Immature natural killer cell (primary cell): Measurements from ENCODE around the gene SLC45A2. TPM values are rescaled to one million over a fixed set of nuclear protein-coding genes. Genes with fewer than 3 reads are reported as not detected.
"Not testable (repeated sequence)": the region's sequence is repeated elsewhere in the genome, so short reads cannot be mapped to it uniquely, and the experiment has no call there.

Source experiments
- DNase-seq, 3 donors: peaks; one replicate each; pipeline ENCODE4 v3.0.0; 2022; ENCODE audit warnings: mixed read lengths in 1 of 3
- H3K27ac Mint-ChIP-seq, 6 donors: one replicate each; pipeline ENCODE4 v1.8.0; 2020; ENCODE audit warnings: mixed read lengths in 6 of 6, mild to moderate bottlenecking in 5 of 6, inconsistent platforms in 4 of 6, moderate library complexity in 3 of 6
- H3K27me3 Mint-ChIP-seq, 3 donors: one replicate each; pipeline ENCODE4 v1.8.0; 2020 to 2021; ENCODE audit warnings: low read depth in 3 of 3, mild to moderate bottlenecking in 3 of 3, mixed read lengths in 3 of 3, moderate library complexity in 3 of 3, inconsistent platforms in 1 of 3
- H3K36me3 Mint-ChIP-seq, 3 donors: one replicate each; pipeline ENCODE4 v1.8.0; 2020; ENCODE audit warnings: mixed read lengths in 3 of 3, inconsistent platforms in 2 of 3, mild to moderate bottlenecking in 2 of 3
- H3K4me1 Mint-ChIP-seq, 2 donors: one replicate each; pipeline ENCODE4 v1.8.0; 2020; ENCODE audit warnings: inconsistent platforms in 2 of 2, mild to moderate bottlenecking in 2 of 2, mixed read lengths in 2 of 2, moderate library complexity in 1 of 2
- H3K4me3 Mint-ChIP-seq, 5 donors: one replicate each; pipeline ENCODE4 v1.8.0; 2020; ENCODE audit warnings: mild to moderate bottlenecking in 5 of 5, mixed read lengths in 5 of 5, inconsistent platforms in 3 of 5, moderate library complexity in 3 of 5
- H3K9me3 Mint-ChIP-seq, 6 donors: one replicate each; pipeline ENCODE4 v1.8.0; 2020; ENCODE audit warnings: mild to moderate bottlenecking in 6 of 6, mixed read lengths in 6 of 6, inconsistent platforms in 4 of 6, moderate library complexity in 3 of 6
- polyA plus RNA-seq, 3 donors: library from polyadenylated mRNA; unstranded; fragments of 300-500 nt; fragmentation: Illumina TruSeq; gene quantifications; one replicate each; pipeline ENCODE4 v1.2.3, GENCODE V29; 2021

The SLC45A2 gene
- polyA plus RNA-seq = not detected

GRCh38 chr5:33984671-33985124, at the start of gene SLC45A2:
Gene SLC45A2, minus strand, starts transcription at chr5:33984693. Its CDS starts 110 bp downstream, at chr5:33984583.
- Mint-ChIP-seq H3K27ac (no peak within 1 kb of the TSS), H3K4me3 (no peak within 1 kb of the TSS), H3K4me1 (no peaks in the 10 kb centered on the region), H3K36me3 (peaks cover 10 to 21% (median 10%) of the 10 kb centered on the region in 3 donors), H3K27me3 (peaks cover 0 to 2% (median 2%) of the 10 kb centered on the region in 3 donors), H3K9me3 (no peaks in the 10 kb centered on the region)
- DNase-seq = no peak

DNA sequence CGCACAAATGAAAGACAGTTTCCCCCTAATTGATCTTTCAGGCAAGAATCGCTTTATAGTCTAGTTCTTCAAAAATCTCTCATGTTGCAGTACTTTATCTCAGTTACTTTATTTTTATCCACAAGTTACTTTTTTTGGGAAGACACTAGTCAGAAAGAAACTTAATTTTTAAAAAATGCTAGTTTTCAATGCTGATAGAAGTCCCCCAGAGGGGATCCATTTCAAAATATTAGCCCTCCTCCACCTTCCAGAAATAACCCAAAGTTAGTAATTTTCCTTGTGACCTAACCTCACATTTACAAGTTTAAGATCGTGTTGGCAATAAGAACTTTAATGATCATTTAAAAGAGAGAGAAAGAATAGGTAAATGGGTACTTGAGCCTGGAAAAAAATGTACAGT, 47.5 kb upstream of the SLC45A2 start:
- peaks cover 5 to 6% of the 10 kb centered on the region in 2 donors for H3K4me1 Mint-ChIP-seq
- no peaks in the 10 kb centered on the region for H3K9me3 Mint-ChIP-seq
- no peak for DNase-seq
- H3K27me3 Mint-ChIP-seq = no peaks in the 10 kb centered on the region
- peak overlapping the region in 2 of 6 donors; percentile 31 to 42 for H3K27ac Mint-ChIP-seq
- H3K4me3 Mint-ChIP-seq = no peak overlapping the region
- H3K36me3 Mint-ChIP-seq = peaks cover 21 to 50% (median 39%) of the 10 kb centered on the region in 3 donors

DNA sequence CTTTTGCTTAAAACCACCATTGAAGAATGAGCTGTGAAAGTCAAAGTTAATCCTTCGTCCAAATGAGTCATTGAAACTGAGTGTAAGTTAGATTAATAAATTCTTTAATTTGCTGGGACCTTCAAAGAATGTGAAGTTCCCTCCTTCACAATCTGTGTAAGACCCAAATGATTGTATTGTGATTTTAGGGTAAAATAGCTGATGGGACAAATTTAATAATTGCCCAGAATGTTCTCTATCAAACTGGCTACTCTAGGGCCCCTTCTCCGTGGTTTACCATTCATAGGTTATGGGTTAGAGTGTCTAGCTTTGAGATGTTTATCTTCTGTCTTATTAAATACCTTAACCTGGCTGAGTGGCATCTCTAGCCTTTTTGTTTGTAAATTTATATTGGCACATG, 46.6 kb upstream of the SLC45A2 start:
- Mint-ChIP-seq H3K27ac (peak overlapping the region in 1 of 6 donors; percentile 17), H3K9me3 (no peaks in the 10 kb centered on the region), H3K4me1 (peaks cover 5 to 6% of the 10 kb centered on the region in 2 donors), H3K4me3 (no peak overlapping the region), H3K27me3 (no peaks in the 10 kb centered on the region), H3K36me3 (peaks cover 23 to 51% (median 47%) of the 10 kb centered on the region in 3 donors)
- DNase-seq = no peak

GRCh38 chr5:34030585-34030984, 46.1 kb upstream of the SLC45A2 start:
- H3K9me3 Mint-ChIP-seq, DNase-seq, H3K4me1 Mint-ChIP-seq, H3K4me3 Mint-ChIP-seq, H3K27me3 Mint-ChIP-seq: not testable (repeated sequence)
- Mint-ChIP-seq H3K36me3 (peaks cover 28 to 52% (median 52%) of the 10 kb centered on the region in 3 donors), H3K27ac (peak overlapping the region in 1 of 6 donors; percentile 17)

- peak overlapping the region in 1 of 6 donors; percentile 17 for H3K27ac Mint-ChIP-seq
- no peaks in the 10 kb centered on the region for H3K9me3 Mint-ChIP-seq
- H3K27me3 Mint-ChIP-seq = no peaks in the 10 kb centered on the region
Measured at GRCh38 chr5:34030048-34030447, 45.6 kb upstream of the SLC45A2 start.

DNA sequence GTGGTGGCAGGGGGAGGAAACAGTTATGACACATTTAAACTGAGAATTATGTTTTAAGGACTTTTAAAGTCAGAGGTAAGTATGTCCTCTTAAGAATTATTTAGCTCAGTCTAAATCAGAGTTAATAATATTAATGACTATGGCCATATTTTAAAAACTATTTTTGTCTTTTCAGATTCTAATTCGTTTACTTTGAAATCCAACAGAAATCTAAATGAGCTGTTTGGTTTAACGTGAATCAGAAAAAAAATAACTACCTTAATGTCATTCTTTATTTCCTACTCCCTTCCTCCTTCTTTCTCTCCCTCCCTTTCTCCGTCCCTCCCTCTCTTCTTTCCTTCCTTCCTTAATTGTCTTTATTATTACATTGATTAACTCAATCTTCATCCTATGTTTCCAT, 43.9 kb upstream of the SLC45A2 start:
- Mint-ChIP-seq H3K4me1 (peaks cover under 1 to 8% of the 10 kb centered on the region in 2 donors), H3K4me3 (no peak overlapping the region), H3K27ac (no peak overlapping the region), H3K27me3 (no peaks in the 10 kb centered on the region), H3K9me3 (no peaks in the 10 kb centered on the region), H3K36me3 (peaks cover 23 to 41% (median 40%) of the 10 kb centered on the region in 3 donors)
- DNase-seq = no peak

More at GRCh38 chr5:34030048-34030447, 45.6 kb upstream of the SLC45A2 start:
- Mint-ChIP-seq H3K4me1 (peaks cover 5 to 6% of the 10 kb centered on the region in 2 donors), H3K36me3 (peaks cover 28 to 53% (median 51%) of the 10 kb centered on the region in 3 donors), H3K4me3 (no peak overlapping the region)
- DNase-seq = no peak

DNA sequence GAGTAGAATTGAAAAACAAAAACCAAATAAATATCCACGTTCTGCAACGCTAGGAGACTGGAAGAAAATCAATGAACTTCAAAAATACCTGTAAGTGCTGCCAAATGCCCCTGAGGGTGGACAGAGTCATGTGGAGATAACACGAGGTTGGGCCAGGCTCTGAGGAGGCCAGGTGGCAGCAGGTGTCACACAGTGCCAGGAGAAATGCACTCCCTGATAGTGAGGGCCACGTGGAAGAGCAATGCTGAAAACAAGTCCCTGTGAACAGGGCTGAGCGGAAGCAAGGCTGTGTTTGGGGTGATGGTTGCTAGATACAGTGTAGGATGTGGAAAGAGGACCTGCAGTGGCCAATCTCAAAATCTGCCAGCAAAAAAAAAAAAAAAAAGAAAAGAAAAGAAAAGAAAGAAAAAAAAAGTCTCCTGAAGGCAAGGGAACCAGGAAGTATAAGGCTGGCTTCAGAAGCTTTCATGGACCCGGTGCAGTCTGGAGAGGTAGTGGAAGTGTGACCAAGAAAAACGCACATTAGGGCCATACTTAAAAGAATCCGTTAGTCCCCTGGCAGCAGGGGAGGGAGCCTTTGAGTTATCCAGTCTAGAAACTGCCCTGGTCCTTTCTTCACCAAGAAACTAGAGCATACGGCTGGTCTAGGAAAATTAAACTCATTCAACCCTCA, 41.7 kb upstream of the SLC45A2 start:
- H3K4me3 Mint-ChIP-seq = no peak overlapping the region
- no peak for DNase-seq
- H3K27ac Mint-ChIP-seq = peak overlapping the region in 1 of 6 donors; percentile 51
- peaks cover 0 to under 1% (median 0%) of the 10 kb centered on the region in 3 donors for H3K27me3 Mint-ChIP-seq
- H3K4me1 Mint-ChIP-seq = peaks cover 17 to 19% of the 10 kb centered on the region in 2 donors
- peaks cover 19 to 35% (median 34%) of the 10 kb centered on the region in 3 donors for H3K36me3 Mint-ChIP-seq
- no peaks in the 10 kb centered on the region for H3K9me3 Mint-ChIP-seq

DNA sequence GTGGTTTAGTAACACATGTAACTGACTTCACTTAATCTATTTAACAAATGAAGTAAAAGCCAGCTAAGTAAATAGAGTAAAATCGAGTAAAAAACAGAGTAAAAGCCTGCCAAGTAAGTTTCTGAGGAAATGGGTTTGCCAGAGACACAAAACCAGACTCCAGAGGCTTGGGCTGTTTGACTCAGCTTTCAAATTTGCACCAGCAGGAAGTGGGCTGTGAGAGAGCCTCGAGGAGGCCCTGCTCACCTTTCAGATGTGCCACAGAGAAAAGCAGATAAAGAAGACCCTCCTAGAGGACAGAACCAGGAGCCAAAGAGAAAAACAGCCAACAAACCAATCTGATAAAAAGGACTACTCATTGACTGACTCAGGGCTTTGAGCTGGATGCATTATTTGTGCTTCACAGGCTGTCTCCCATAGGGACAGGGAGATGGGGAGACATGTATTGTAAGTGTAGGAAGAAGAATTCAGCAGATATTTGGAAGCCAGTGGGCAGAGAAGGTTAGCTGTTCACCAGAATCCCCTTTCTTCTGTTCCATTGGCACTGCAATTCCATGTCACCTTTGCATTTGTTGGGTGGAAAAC, 37.7 kb upstream of the SLC45A2 start:
- Mint-ChIP-seq H3K36me3 (peaks cover 15 to 44% (median 39%) of the 10 kb centered on the region in 3 donors), H3K9me3 (no peaks in the 10 kb centered on the region), H3K4me1 (peaks cover 21 to 24% of the 10 kb centered on the region in 2 donors), H3K27me3 (peaks cover 0 to 2% (median 0%) of the 10 kb centered on the region in 3 donors), H3K27ac (peak overlapping the region; percentile 57 to 92 (median 84)), H3K4me3 (peak overlapping the region in 4 of 5 donors; percentile 2 to 56 (median 15))
- DNase-seq = peak in 1 of 3 donors; percentile 28

DNA sequence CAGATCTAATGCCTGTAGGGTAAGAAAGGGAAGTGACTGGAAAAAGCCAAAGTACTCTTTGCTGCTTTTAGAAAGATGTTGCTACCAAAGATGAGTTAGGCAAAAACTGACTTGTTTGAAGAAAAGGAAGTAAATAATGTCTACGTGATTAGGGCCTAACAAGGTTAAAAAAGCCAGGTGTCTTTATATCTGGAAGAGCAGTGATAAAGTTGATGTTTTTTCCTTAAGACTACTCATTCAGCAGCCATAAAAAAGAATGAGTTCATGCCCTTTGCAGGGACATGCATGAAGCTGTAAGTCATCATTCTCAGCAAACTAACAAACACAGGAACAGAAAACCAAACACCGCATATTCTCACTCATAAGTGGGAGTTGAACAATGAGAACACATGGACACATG, 36.8 kb upstream of the SLC45A2 start:
- Mint-ChIP-seq H3K27ac (peak overlapping the region; percentile 57 to 92 (median 84)), H3K4me1 (peaks cover 21 to 24% of the 10 kb centered on the region in 2 donors), H3K4me3 (no peak overlapping the region), H3K27me3 (peaks cover 0 to 2% (median 0%) of the 10 kb centered on the region in 3 donors), H3K36me3 (peaks cover 14 to 49% (median 35%) of the 10 kb centered on the region in 3 donors), H3K9me3 (no peaks in the 10 kb centered on the region)
- no peak for DNase-seq

GRCh38 chr5:34020726-34021125, 36.2 kb upstream of the SLC45A2 start:
- no peak for DNase-seq
- Mint-ChIP-seq H3K27ac (no peak overlapping the region), H3K36me3 (peaks cover 8 to 43% (median 29%) of the 10 kb centered on the region in 3 donors), H3K4me3 (no peak overlapping the region), H3K27me3 (peaks cover 0 to 2% (median 0%) of the 10 kb centered on the region in 3 donors), H3K4me1 (peaks cover 21 to 24% of the 10 kb centered on the region in 2 donors), H3K9me3 (no peaks in the 10 kb centered on the region)

- H3K9me3 Mint-ChIP-seq = no peaks in the 10 kb centered on the region
- H3K4me3 Mint-ChIP-seq = no peak overlapping the region
- peaks cover 0 to 2% (median 0%) of the 10 kb centered on the region in 3 donors for H3K27me3 Mint-ChIP-seq
- peaks cover 8 to 34% (median 21%) of the 10 kb centered on the region in 3 donors for H3K36me3 Mint-ChIP-seq
- DNase-seq = no peak
- H3K27ac Mint-ChIP-seq = no peak overlapping the region
- peaks cover 14 to 15% of the 10 kb centered on the region in 2 donors for H3K4me1 Mint-ChIP-seq
Measured at GRCh38 chr5:34017254-34017653, 32.8 kb upstream of the SLC45A2 start.

DNA sequence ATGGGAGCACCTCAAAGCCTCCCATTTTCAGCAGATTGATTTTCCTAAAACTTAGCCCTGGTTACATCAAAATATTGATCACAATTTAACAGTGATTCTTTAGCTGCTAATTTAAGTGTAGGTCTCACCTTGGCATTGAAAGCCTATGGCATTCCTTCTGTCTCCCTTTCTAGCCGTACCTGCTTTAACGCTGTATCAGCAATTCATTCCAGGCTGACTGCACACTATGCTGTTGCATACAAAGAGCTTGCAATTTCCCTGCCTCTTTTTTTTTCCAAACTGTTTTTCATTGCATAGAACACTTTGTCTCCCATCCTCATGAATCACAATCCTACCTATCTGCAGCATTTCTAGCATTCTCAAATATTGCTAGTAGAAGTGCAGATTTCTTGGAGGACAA, 32.3 kb upstream of the SLC45A2 start:
- H3K36me3 Mint-ChIP-seq = peaks cover 8 to 33% (median 19%) of the 10 kb centered on the region in 3 donors
- H3K4me1 Mint-ChIP-seq = peaks cover 9 to 10% of the 10 kb centered on the region in 2 donors
- H3K9me3 Mint-ChIP-seq = no peaks in the 10 kb centered on the region
- DNase-seq = no peak
- no peak overlapping the region for H3K27ac Mint-ChIP-seq
- peaks cover 0 to 2% (median 0%) of the 10 kb centered on the region in 3 donors for H3K27me3 Mint-ChIP-seq
- no peak overlapping the region for H3K4me3 Mint-ChIP-seq

GRCh38 chr5:34016222-34016621, 31.7 kb upstream of the SLC45A2 start:
- Mint-ChIP-seq H3K4me3 (no peak overlapping the region), H3K36me3 (peaks cover 8 to 29% (median 19%) of the 10 kb centered on the region in 3 donors), H3K27ac (no peak overlapping the region), H3K27me3 (peaks cover 0 to 2% (median 0%) of the 10 kb centered on the region in 3 donors), H3K9me3 (no peaks in the 10 kb centered on the region), H3K4me1 (peaks cover 4% of the 10 kb centered on the region in 2 donors)
- DNase-seq = no peak
